ENCODE results near the gene MYH11.
"Not testable (repeated sequence)": the region's sequence is repeated elsewhere in the genome, so short reads cannot be mapped to it uniquely, and the experiment has no call there.

Gene MYH11

DNA sequence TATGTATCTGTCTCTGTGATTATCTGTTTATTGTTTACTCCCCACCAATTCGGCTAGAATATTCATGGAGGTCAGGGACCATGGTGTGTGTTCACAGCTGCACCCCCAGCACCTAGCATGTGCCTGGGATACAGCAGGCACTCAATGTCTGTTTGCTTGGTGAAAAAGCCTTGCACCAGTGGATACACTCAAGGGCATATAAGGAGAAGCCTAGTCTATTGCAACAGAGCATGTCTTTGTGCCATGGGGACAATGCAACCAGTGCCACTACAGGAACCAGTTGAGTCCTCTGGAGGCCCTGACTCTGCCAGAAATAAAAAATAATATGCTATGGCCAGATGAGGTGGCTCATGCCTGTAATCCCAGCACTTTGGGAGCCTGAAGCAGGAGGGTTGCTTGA lies 113.2 kb downstream of the MYH11 start:
- no peak for DNase-seq
- in situ Hi-C loops (cut with HindIII; ENCODE audit: low pct_ligation_motif_present, low pct_unique_long_range_greater_than_20kb, low sequenced_read_pairs) = no loop called here

DNA sequence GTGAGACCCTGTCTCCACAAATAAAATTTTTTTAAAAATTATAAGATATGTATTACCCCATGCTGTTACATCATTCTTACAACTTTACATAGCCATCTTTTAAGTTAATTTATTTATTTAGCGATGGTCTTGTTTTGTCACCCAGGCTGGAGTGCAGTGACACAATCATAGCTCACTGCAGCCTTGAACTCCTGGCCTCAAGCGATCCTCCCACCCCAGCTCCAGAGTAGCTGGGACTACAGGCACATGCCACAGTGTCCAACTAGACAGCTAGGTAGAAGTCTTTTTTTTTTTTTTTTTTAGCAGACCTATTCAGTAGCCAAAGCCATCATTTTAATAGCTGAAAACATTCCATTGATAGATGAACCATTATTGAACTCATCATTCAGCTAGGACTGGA lies 114.1 kb downstream of the MYH11 start:
- DNase-seq = no peak
- in situ Hi-C loops (cut with HindIII; ENCODE audit: low pct_ligation_motif_present, low pct_unique_long_range_greater_than_20kb, low sequenced_read_pairs) = no loop called here

DNA sequence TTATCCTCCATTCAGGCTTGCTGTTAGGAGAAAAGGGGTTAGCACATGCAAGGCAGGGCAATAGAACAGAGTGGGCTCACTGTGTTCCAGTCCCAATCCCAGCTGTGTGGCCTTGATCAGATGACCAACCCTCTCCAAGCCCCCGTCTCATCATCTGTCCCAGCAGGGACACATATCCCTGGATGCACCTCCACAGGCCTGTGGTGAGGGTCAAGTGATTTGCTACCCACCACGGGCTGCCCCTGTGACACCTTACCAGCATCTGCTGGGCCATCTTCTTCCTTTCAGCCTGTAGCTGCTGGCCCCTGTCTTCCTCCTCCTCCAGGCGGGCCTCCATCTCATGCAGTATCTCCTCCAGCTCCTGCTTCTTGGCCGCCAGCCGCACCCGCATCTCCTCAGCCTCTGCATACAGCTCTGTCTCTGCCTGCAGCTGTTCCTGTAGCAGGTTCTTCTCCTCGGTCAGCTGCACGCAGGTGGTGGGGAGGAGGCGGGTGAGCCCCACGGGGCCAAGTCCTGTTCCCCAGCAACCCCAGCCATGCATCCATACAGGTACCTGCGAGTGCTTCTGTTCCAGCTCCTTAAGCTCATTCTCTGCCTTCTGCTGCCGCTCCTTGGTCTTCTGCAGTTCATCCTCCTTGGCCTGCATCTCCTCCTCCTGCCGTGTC lies 115.5 kb downstream of the MYH11 start:
- DNase-seq = no peak
- in situ Hi-C loops (cut with HindIII; ENCODE audit: low pct_ligation_motif_present, low pct_unique_long_range_greater_than_20kb, low sequenced_read_pairs) = no loop called here

DNA sequence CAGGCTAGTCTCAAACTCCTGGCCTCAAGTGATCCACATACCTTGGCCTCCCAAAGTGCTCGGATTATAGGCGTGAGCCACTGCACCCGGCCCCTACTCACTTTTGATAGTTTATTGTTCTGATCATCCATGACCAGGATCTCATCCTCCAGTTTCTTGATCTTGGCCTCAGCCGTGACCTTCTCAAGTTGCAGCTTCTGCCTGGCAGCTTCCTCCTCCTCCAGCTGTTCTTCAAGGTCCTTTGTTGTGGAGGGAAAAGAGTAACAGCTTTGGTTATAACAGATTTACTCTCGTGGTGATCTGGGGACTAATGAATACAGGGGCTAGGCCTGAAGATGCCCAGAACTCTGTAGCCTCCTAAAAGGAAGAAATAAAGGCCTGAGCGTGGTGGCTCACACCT lies 116.9 kb downstream of the MYH11 start:
- DNase-seq = no peak
- in situ Hi-C loops (cut with HindIII; ENCODE audit: low pct_ligation_motif_present, low pct_unique_long_range_greater_than_20kb, low sequenced_read_pairs) = no loop called here

DNA sequence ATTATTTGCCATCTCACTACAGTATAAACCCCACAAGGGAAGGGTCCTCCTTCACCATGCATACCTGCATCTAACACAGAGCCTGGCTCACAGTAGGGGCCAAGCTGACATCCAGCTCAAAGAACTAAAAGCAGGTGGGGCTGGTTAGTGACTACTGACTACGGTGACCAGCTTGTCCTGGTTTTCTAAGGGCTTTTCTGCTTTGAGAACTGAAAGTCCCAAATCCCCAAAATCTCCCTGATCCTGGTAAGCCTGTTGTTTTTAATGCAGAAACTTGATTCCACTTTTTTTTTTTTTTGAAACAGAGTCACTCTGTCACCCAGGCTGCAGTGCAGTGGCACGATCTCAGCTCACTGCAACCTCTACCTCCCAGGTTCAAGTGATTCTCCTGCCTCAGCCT lies 117.4 kb downstream of the MYH11 start:
- in situ Hi-C loops (cut with HindIII; ENCODE audit: low pct_ligation_motif_present, low pct_unique_long_range_greater_than_20kb, low sequenced_read_pairs) = no loop called here
- DNase-seq = no peak

DNA sequence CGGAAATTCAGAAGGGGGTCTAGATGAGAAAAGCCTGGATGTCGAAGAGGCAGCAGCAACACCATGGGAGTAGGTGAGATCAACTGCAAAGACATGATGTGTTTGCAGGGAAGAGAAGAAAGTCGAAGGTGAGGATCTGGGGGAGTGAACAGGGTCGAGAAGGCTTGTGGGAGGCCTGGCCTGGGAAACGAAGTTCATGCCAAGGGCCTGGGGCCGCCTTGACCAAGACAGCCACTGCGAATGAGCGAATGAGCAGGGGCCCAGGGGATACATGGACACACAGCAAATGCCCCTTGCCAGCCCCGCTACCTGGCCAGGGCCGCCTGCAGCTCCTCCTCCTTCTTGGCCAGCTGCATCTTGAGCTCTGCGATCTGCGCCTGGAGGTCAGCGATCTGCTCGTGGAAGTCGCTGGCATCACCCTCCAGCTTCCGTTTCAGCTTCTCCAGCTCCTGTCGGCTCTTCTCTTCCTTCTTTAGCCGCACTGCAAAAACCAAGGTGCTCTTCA lies 119.6 kb downstream of the MYH11 start:
- in situ Hi-C loops (cut with HindIII; ENCODE audit: low pct_ligation_motif_present, low pct_unique_long_range_greater_than_20kb, low sequenced_read_pairs) = no loop called here
- DNase-seq = no peak

DNA sequence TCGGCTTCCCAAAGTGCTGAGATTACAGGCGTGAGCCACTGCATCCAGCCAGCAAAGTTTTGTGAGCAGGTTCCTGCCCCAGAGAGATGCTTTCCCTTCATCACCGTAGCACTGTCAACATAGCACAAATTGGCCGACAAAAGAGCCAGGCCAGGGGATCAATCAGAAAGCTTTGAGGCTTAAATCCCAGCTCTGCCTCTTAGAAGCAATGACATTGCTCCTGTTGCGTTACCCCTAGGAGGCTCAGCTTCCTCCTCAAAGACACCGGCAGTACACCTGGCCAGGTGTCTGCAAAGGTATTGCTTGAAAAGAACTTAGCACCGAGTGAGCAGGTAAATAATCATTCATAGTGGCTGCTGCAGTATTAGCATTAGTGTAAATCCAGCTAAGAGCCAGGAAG lies 120.3 kb downstream of the MYH11 start:
- in situ Hi-C loops (cut with HindIII; ENCODE audit: low pct_ligation_motif_present, low pct_unique_long_range_greater_than_20kb, low sequenced_read_pairs) = no loop called here
- no peak for DNase-seq

DNA sequence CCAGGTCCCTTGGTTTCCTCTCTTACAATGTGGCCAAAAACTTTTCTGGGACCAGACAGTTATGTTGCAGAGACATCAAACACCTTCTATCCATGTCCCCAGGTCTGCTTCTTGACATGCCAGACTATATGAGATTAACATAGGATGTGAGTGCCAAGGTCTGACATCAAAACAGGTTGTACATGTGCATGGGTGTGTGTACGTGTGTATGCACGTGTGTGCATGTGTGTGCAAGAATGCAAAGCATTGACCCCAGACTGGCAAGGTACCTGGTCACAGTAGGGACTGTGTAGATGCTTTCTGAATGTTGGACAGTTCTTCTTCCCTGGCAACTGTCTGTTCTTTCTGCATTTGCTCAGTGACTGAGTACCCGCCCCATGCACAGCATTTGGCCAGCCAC lies 121.2 kb downstream of the MYH11 start:
- no peak for DNase-seq
- in situ Hi-C loops (cut with HindIII; ENCODE audit: low pct_ligation_motif_present, low pct_unique_long_range_greater_than_20kb, low sequenced_read_pairs) = no loop called here

DNA sequence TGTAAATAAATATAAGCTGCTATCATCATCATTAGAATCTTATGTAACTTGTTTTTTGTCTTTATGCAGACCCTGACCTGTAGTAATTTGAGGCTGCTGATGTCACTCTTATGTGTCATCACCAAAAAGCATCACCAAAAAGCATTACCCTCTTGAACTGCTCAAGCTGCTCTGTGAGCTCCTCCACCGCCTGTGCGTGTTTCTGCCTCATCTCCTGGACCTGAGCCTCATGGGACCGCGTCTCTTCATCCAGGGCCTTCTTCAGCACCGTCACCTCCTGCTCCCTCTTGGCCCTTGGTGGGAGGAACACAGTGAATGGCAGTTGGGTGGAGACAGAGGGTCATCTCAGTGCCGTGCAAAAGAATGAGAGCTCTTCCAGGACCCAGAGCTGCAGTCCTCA lies 124.4 kb downstream of the MYH11 start:
- DNase-seq = no peak
- in situ Hi-C loops (cut with HindIII; ENCODE audit: low pct_ligation_motif_present, low pct_unique_long_range_greater_than_20kb, low sequenced_read_pairs) = no loop called here

DNA sequence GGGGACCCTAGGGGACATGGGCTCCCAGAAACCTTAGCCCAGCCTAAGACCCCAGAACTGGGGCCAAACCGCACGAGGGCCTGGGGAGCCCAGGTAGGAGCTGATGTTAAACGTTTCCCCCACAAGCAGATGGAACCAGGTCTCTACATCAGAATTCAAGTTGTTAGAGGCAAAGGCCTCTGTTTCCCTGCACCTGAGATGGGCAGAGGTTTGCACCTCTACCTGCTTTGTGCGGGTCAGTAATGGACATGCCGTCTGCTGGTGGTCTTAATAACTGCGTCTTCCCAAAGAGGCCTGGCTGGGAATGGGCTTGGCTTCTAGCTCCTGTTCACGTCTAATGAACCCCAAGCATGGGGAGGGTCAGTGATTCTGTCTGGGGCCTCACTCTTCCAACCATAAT lies 127.7 kb downstream of the MYH11 start:
- no peak for DNase-seq
- in situ Hi-C loops (cut with HindIII; ENCODE audit: low pct_ligation_motif_present, low pct_unique_long_range_greater_than_20kb, low sequenced_read_pairs) = no loop called here

DNA sequence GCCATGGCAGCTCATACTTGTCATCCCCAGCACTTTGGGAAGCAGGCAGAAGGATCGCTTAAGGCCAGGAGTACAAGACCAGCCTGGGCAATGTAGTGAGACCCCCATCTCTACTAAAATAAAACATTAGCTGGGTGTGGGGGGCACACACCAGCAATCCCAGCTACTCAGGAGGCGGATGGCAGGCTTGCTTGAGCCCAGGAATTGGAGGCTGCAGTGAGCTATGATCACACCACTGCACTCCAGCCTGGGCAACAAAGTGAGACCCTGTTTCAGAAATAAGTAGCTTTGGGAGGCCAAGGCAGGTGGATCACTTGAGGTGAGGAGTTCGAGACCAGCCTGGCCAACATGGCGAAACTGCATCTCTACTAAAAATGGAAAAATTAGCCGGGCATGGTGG lies 129.1 kb downstream of the MYH11 start:
- DNase-seq; in situ Hi-C loops (cut with HindIII; ENCODE audit: low pct_ligation_motif_present, low pct_unique_long_range_greater_than_20kb, low sequenced_read_pairs): not testable (repeated sequence)

DNA sequence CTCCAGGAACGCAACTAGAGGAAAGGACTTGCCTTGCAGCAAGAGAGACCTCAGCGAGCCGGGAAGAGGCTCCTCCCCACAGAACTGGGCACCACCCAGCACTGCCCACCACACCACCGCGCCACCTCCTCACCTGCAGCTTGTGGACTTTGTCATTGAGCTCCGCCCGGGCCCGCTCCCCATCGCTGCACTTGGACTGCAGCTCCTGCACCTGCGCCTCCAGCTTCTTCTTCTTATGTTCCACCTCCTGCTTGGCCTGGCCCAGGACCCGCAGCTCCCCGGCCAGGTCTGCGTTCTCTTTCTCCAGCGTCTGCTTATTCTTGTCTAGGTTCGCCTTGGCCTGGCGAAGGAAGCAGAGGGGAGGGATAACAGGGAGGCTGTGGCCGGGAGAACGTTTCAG lies 130.1 kb downstream of the MYH11 start:
- in situ Hi-C loops (cut with HindIII; ENCODE audit: low pct_ligation_motif_present, low pct_unique_long_range_greater_than_20kb, low sequenced_read_pairs) = no loop called here

DNA sequence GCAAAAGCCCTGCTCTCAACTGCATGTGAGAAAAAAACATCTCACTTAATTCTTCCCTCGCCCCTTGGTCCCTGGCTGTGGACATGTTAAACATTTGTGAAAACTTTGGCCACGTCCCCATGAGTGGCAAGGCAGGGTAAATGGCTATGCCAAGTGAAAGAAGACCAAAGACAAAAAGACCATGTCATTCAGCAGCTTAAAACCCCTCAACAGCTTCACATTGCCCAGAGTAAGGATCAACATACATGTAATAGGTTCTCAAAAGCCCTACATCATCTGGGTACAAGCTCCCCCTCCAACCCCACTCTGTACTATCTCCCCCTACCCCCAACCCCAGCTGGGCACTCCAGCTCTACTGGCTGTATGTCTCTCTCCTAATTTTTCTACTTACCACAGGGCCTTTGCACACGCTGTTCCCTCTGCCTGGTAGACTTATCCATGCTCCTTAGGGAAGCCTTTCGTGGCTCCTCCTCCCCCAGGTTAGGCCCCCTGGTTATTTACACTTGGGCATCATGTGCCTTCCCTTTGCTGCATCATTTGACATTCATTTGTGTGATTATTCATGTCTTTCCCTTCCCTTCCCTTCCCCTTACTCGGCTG lies 131.1 kb downstream of the MYH11 start:
- DNase-seq = no peak
- in situ Hi-C loops (cut with HindIII; ENCODE audit: low pct_ligation_motif_present, low pct_unique_long_range_greater_than_20kb, low sequenced_read_pairs) = no loop called here

More for the DNA sequence above, 130.1 kb downstream of the MYH11 start:
- no peak for DNase-seq

DNA sequence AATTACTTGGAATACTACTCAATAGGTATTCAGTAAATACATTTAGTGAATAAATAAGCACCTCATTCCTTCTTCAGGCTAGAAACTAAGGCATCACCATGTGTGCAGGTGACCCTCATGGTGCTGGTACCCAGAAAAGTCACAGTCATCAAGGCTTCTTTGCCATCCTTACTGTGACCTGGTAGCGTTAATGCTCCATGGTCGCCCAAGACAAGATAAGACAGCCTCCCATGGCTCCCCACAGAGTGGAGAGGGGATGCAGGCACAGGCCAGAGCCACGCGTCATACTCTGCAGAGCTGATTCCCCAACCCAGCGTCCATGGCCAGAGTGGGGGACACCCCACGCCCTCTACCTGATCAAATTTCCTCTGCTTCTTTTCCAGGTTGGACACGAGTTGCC lies 133.0 kb downstream of the MYH11 start:
- no peak for DNase-seq
- in situ Hi-C loops (cut with HindIII; ENCODE audit: low pct_ligation_motif_present, low pct_unique_long_range_greater_than_20kb, low sequenced_read_pairs) = no loop called here

DNA sequence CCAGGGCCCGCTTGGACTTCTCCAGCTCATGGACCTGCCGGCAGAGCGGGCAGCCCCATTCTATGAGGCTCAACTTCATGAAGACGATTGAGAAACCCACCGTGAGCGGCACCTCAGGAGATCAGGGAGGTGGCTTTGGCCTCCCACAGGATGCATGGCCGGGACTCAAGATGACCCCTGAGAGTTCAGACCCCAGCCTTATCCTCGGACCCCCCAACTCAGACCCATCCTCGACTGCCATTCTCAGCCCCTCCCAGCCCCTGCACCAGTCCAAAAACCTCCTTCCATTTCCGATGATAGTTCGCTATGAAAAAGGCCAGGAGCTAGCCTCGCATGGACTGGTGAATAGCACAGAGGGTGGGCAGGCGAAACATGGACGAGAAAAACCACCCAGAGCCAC lies 135.8 kb downstream of the MYH11 start:
- in situ Hi-C loops (cut with HindIII; ENCODE audit: low pct_ligation_motif_present, low pct_unique_long_range_greater_than_20kb, low sequenced_read_pairs) = no loop called here
- no peak for DNase-seq

DNA sequence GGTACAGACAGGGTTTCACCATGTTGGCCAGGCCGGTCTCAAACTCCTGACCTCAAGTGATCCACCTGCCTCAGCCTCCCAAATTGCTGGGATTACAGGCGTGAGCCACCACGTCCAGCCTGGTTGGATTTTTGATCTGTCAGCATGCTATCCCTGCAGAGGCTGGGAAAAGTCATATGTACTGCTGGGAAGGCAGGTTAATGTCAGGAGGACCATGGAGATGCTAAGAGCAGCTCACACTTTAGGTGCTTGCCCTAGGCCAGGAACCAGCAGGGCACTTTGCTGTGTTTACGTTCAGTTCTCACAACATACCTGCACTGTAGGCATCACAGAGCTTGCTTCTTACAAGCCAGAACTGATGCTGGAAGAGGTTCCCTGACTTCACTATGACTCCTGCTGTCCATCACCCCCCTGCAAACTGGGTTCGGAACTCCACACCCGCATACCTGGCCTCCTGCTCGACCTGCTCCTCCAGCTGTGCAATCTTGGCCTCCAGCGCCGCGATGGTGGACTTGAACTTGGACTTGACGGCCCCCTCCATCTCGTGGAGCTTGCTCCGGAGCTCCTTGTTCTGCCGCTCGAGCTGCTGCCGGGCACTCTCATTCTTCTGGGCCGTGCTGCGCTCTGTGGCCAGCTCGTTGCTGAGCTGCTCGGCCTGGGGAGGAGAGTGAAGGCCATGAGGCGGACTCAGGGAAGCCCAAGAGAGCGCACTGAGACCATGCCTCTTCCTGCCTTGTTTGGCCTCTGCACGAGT lies 140.0 kb downstream of the MYH11 start:
- DNase-seq = no peak
- in situ Hi-C loops (cut with HindIII; ENCODE audit: low pct_ligation_motif_present, low pct_unique_long_range_greater_than_20kb, low sequenced_read_pairs) = no loop called here

DNA sequence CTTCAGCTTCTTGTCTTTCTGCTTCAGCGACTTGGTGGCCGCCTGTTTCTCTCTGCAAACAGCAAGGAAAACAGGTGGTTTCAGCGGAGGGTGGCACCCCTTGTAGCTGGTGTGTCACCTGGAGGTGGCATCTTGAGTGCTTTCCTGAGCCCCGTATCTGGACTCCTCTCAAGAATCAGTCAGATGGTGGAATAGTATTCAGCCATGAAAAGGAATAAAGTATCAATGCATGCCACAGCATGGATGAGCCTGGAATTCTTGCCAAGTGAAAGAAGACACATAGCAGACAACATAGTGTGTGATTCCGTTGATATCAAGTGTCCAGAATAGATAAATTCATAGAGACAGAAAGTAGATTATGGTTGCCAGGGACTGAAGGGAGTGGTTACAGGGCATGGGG lies 141.6 kb downstream of the MYH11 start:
- in situ Hi-C loops (cut with HindIII; ENCODE audit: low pct_ligation_motif_present, low pct_unique_long_range_greater_than_20kb, low sequenced_read_pairs) = no loop called here
- DNase-seq = no peak

DNA sequence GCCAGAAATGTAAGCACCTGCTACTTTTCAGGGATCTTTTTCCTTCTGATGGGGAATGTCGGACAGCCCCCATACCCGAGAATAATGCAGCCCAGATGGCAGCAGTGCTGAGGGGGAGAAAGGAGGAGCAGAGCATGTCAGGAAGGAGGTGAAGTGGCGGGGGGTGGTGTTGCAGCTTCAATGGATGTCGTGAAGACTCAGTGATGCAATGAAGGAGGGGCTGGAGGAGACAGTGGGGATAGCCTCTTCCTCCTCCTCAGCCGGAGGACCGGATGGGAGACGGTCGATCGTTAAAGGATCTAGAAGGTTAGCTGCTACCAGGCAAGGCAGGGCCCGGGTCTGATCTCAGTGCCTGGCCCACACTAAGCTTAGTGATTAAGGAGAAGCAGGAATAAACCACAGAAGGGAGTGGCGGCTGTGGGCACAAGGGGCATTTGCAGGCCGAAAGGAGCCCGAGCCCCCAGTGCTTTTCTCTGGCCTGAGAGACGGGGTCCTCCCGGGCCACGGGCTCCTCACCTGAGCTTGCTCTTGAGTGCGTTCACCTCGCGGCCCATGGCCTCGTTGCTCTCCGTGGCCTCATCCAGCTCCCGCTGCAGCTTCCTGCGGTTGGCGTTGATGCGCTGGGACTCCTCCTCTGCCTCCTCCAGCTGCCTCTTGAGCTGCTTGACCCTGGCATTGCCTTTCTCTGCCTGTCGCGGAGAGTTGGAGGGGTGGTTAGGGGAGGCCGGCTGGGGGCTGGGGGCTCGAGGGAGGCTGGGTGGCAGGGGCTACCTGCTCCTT lies 142.2 kb downstream of the MYH11 start:
- in situ Hi-C loops (cut with HindIII; ENCODE audit: low pct_ligation_motif_present, low pct_unique_long_range_greater_than_20kb, low sequenced_read_pairs) = no loop called here

DNA sequence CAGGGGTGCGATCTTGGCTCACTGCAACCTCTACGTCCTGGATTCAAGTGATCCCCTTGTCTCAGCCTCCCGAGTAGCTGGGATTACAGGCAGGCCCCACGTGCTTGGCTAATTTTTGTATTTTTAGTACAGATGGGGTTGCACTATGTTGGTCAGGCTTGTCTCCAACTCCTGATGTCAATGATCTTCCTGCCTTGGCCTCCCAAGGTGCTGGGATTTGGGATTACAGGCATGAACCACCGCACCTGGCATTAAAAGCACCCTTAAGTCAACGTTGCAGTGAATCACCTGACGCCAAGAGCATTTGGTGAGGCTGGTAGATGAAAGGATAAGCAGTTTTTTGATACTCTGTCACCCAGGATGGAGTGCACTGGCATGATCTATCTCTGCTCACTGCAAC lies 147.8 kb downstream of the MYH11 start:
- in situ Hi-C loops (cut with HindIII; ENCODE audit: low pct_ligation_motif_present, low pct_unique_long_range_greater_than_20kb, low sequenced_read_pairs) = no loop called here
- no peak for DNase-seq

More for the DNA sequence above, 142.2 kb downstream of the MYH11 start:
- DNase-seq = no peak
